SH-SY5Y (cell line): ENCODE results near the gene SPX.

Experiments
- GATA2 ChIP-seq: IDR thresholded peaks from 2 replicates; pipeline ENCODE4 v1.6.1; 2011; ENCODE audit warnings: mild to moderate bottlenecking, low read depth, low read length
- GATA3 ChIP-seq: IDR thresholded peaks from 2 replicates; pipeline ENCODE4 v1.6.1; 2011; ENCODE audit warnings: low read depth, mild to moderate bottlenecking, low read length, moderate library complexity

SPX gene

GRCh38 chr12:21523148-21523547, 2.9 kb upstream of the SPX start:
- TF ChIP-seq GATA2 (no peak), GATA3 (no peak)

GRCh38 chr12:21526721-21527345, 737 bp downstream of the SPX start:
- TF ChIP-seq GATA3: no peak
- TF ChIP-seq GATA2: no peak

GRCh38 chr12:21527451-21528180, 1.5 kb downstream of the SPX start:
- TF ChIP-seq GATA2 (no peak), GATA3 (no peak)

GRCh38 chr12:21528953-21529352, 2.9 kb downstream of the SPX start:
- TF ChIP-seq GATA2: no peak
- TF ChIP-seq GATA3: no peak

- TF ChIP-seq GATA2 (no peak), GATA3 (no peak)
Measured at GRCh38 chr12:21529456-21529855, 3.4 kb downstream of the SPX start.

- no peak for TF ChIP-seq GATA2
Measured at GRCh38 chr12:21538061-21538653, 12.1 kb downstream of the SPX start.

GRCh38 chr12:21539797-21540196, 13.7 kb downstream of the SPX start:
- TF ChIP-seq GATA3: no peak

- TF ChIP-seq GATA3 (no peak), GATA2 (peak; percentile 30; the same call in 1 of the 2 replicates)
Measured at GRCh38 chr12:21541773-21542172, 15.7 kb downstream of the SPX start.

- TF ChIP-seq GATA2: no peak
- TF ChIP-seq GATA3: no peak
Measured at GRCh38 chr12:21542403-21542802, 16.3 kb downstream of the SPX start.

GRCh38 chr12:21543151-21543550, 17.1 kb downstream of the SPX start:
- no peak for TF ChIP-seq GATA3
- no peak for TF ChIP-seq GATA2

- no peak for TF ChIP-seq GATA2
- no peak for TF ChIP-seq GATA3
Measured at GRCh38 chr12:21545557-21545956, 19.5 kb downstream of the SPX start.

- TF ChIP-seq GATA2 (no peak), GATA3 (no peak)
Measured at GRCh38 chr12:21546716-21547115, 20.6 kb downstream of the SPX start.

- no peak for TF ChIP-seq GATA2
- TF ChIP-seq GATA3: no peak
Measured at GRCh38 chr12:21547437-21547836, 21.3 kb downstream of the SPX start.

- TF ChIP-seq GATA2 (no peak), GATA3 (no peak)
Measured at GRCh38 chr12:21551841-21552465, 25.9 kb downstream of the SPX start.
